HepG2 (cell line): ENCODE data around the gene SLC35F3. TPM values are rescaled to one million over a fixed set of nuclear protein-coding genes. Genes with fewer than 3 reads are reported as not detected.

Source experiments
- ATAC-seq: fragments of 200-7000 bp; cut with Tn5 transposase; 3 replicates; pipeline ENCODE4 v1.9.1; 2020; ENCODE audit warnings: mild to moderate bottlenecking, moderate library complexity
- BruUV-seq: library from RNA; stranded (reverse); fragments of 400-500 nt; replicated peaks from 2 replicates; lab custom pipeline; 2021; lab: Mats Ljungman, UMichigan
- CTCF ChIA-PET: fragments of 300-600 bp; formaldehyde crosslinking; extraction: SDS; loops from one replicate; lab custom pipeline; 2021; ENCODE audit warnings: low total read pairs, inconsistent platforms, low intra/inter-chr PET ratio; lab: Yijun Ruan, JAX
- POLR2A ChIA-PET: fragments of 350-600 bp; sonication (Branson Sonifier 250); formaldehyde crosslinking; loops from one replicate; lab custom pipeline; 2020; ENCODE audit warnings: antibody characterized with exemption, inconsistent platforms; lab: Yijun Ruan, JAX
- DNase-seq: peaks from one replicate; pipeline ENCODE4 v3.0.0-alpha.2; 2015; ENCODE audit warnings: low spot score
- FAIRE-seq: peaks from 3 replicates; lab custom pipeline; 2011; peaks lifted over from hg19 to GRCh38; lab: Jason Lieb, UNC
- H2AFZ ChIP-seq: one replicate; pipeline ENCODE4 v1.6.1; 2011; ENCODE audit warnings: low read length, inconsistent platforms
- H3K27ac ChIP-seq: fragments of 300-600 bp; 3 replicates; pipeline ENCODE4 v1.8.0; 2011; ENCODE audit warnings: mixed run types, mild to moderate bottlenecking, mixed read lengths, low read length, inconsistent platforms; ENCODE audit not compliant: insufficient read depth; ENCODE audit errors: extremely low read length
- H3K27me3 ChIP-seq, 2 experiments: fragments of 200-600 bp in 1 of 2; 2 replicates in 1 of 2; 3 replicates in 1 of 2; pipeline versions ENCODE4 v1.6.0 to v1.8.0; 2011; ENCODE audit warnings: low read length in 2 of 2, mild to moderate bottlenecking in 2 of 2, moderate library complexity in 2 of 2, inconsistent platforms in 1 of 2; ENCODE audit not compliant: insufficient read depth in 2 of 2, control insufficient read depth in 1 of 2
- H3K36me3 ChIP-seq, 2 experiments: fragments of 200-600 bp in 1 of 2; replicated peaks in 1 of 2; 2 replicates in 1 of 2; 3 replicates in 1 of 2; pipeline versions ENCODE4 v1.5.1 to v1.8.0; 2011; ENCODE audit warnings: low read length in 2 of 2, inconsistent platforms in 1 of 2; ENCODE audit not compliant: insufficient read depth in 2 of 2, control insufficient read depth in 1 of 2
- H3K4me1 ChIP-seq: 2 replicates; pipeline ENCODE4 v1.5.1; 2012; ENCODE audit warnings: low read length, inconsistent platforms; ENCODE audit not compliant: insufficient read depth
- H3K4me2 ChIP-seq: 2 replicates; pipeline ENCODE4 v1.6.0; 2011; ENCODE audit warnings: low read depth, low read length, inconsistent platforms
- H3K4me3 ChIP-seq, 3 experiments: fragments of 200-600 bp in 1 of 3; sonication (generic), shearing (Covaris generic) in 1 of 3; replicated peaks in 1 of 3; 2 replicates each; pipeline ENCODE4 v1.5.1; 2011 to 2016; ENCODE audit warnings: low read length in 3 of 3, inconsistent platforms in 2 of 3, low read depth in 2 of 3, mild to moderate bottlenecking in 2 of 3, control low read depth in 1 of 3, mixed read lengths in 1 of 3; ENCODE audit not compliant: insufficient read depth in 1 of 3
- H3K79me2 ChIP-seq: one replicate; pipeline ENCODE4 v1.6.1; 2011; ENCODE audit warnings: low read length, inconsistent platforms; ENCODE audit not compliant: insufficient read depth
- H3K9ac ChIP-seq: 2 replicates; pipeline ENCODE4 v1.6.0; 2011; ENCODE audit warnings: mild to moderate bottlenecking, low read depth, low read length, inconsistent platforms; ENCODE audit not compliant: insufficient read depth
- H3K9me3 ChIP-seq: 2 replicates; pipeline ENCODE4 v1.5.1; 2012; ENCODE audit warnings: mild to moderate bottlenecking, low read length
- H4K20me1 ChIP-seq: 2 replicates; pipeline ENCODE4 v1.6.0; 2011; ENCODE audit warnings: inconsistent platforms, mild to moderate bottlenecking, low read length, moderate library complexity; ENCODE audit not compliant: insufficient read depth
- BHLHE40 ChIP-seq: IDR thresholded peaks from 2 replicates; pipeline ENCODE4 v1.6.1; 2011; ENCODE audit warnings: low read length, improper control_type of control experiment
- HNRNPLL ChIP-seq: fragments of 200-400 bp; formaldehyde crosslinking; IDR thresholded peaks from 2 replicates; pipeline ENCODE4 v1.6.1; 2017; ENCODE audit warnings: mild to moderate bottlenecking, low read depth, low read length; ENCODE audit not compliant: poor library complexity, severe bottlenecking
- MBD4 ChIP-seq: IDR thresholded peaks from 2 replicates; pipeline ENCODE4 v1.6.1; 2012; ENCODE audit warnings: low read length, inconsistent platforms, borderline replicate concordance
- POGZ ChIP-seq: sonication (generic); formaldehyde crosslinking; IDR thresholded peaks from 2 replicates; pipeline ENCODE4 v1.4.0; 2020; ENCODE audit warnings: mild to moderate bottlenecking, missing genetic modification reagents
- ZNF251 ChIP-seq: sonication (generic); formaldehyde crosslinking; IDR thresholded peaks from 2 replicates; pipeline ENCODE4 v1.9.0; 2021; ENCODE audit warnings: mild to moderate bottlenecking, missing genetic modification reagents
- ZNF746 ChIP-seq: sonication (generic); formaldehyde crosslinking; IDR thresholded peaks from 2 replicates; pipeline ENCODE4 v1.8.0; 2022; ENCODE audit warnings: mild to moderate bottlenecking, missing genetic modification reagents
- WGBS: methylation state at CpG from one replicate; pipeline ENCODE4 v1.1.6; 2017; ENCODE audit warnings: low lambda C conversion rate; 5-methylcytosine and 5-hydroxymethylcytosine counted together
- in situ Hi-C: cut with HindIII; loops from 2 replicates; pipeline ENCODE4 v1.10.0; 2017; ENCODE audit warnings: low pct_unique_long_range_greater_than_20kb; ENCODE audit not compliant: extremely low pct_ligation_motif_present
- intact Hi-C: fragments of 100-400 bp; cut with micrococcal nuclease; formaldehyde crosslinking; loops from one replicate; pipeline ENCODE4 v1.10.0; 2022; ENCODE audit not compliant: unreplicated experiment
- polyA plus RNA-seq, 8 experiments: library from polyadenylated mRNA; depleted of rRNA in 3 of 8; stranded (reverse) in 7 of 8; unstranded in 1 of 8; fragments of >200 nt; fragmentation: Illumina TruSeq in 4 of 8; extraction: Trizol in 4 of 8; gene quantifications; 2 replicates each; pipeline versions ENCODE4 v1.2.1 to v1.2.3, GENCODE V29; 2011 to 2016; ENCODE audit warnings: low read depth in 4 of 8, missing spikeins in 1 of 8, mixed read lengths in 1 of 8; ENCODE audit not compliant: insufficient read depth in 1 of 8
- total RNA-seq, 5 experiments: library from RNA; depleted of rRNA; stranded (reverse); fragments of >200 nt; fragmentation: Illumina TruSeq; extraction: Trizol; gene quantifications; 2 replicates each; pipeline ENCODE4 v1.2.3, GENCODE V29; 2016; ENCODE audit warnings: low read depth in 1 of 5
- TF ChIP-seq, protein P1 (sequence below): sonication (generic); formaldehyde crosslinking; IDR thresholded peaks from 2 replicates; pipeline ENCODE4 v1.4.0; 2020; ENCODE audit warnings: missing genetic modification reagents
- TF ChIP-seq, protein P2 (sequence below): sonication (generic); formaldehyde crosslinking; IDR thresholded peaks from 2 replicates; pipeline ENCODE4 v1.4.0; 2020; ENCODE audit warnings: low read depth, mild to moderate bottlenecking, missing genetic modification reagents

Gene SLC35F3
- total and polyA plus RNA-seq, 2 of the 13 experiments (the other 11 are each of a cell fraction or from before 2014, with no cell fraction given), result not detected

DNA sequence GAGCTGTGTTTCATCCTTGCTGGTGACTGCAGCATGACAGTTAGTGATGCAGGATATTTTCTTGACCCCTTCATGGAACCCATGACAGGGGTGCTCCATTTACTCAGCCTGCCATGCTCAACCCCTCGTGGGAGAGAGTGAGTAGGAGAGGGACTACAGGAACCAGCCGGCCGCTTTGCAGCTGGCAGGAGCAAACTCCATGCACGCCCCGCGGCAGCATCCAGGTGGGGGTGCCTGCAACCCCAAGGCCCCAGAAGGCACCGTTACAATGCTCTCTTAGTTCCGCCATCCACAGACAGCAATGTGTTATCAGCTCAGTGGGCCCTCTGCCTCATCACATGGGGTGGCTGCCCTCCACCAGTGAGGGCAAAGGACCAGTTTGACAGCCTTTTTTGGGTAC lies 135.1 kb downstream of the SLC35F3 start:
- Histone ChIP-seq H3K9ac (no peak overlapping the region), H3K36me3 (no peaks in the 10 kb centered on the region), H4K20me1 (no peaks in the 10 kb centered on the region), H3K27me3 (no peaks in the 10 kb centered on the region), H3K4me3 (no peak overlapping the region), H3K4me1 (no peaks in the 10 kb centered on the region), H3K79me2 (no peaks in the 10 kb centered on the region), H2AFZ (no peak overlapping the region), H3K27ac (no peak overlapping the region), H3K9me3 (no peaks in the 10 kb centered on the region), H3K4me2 (no peak overlapping the region)
- DNase-seq, result no peak
- ChIA-PET CTCF (no interaction called here), POLR2A (no interaction called here)
- intact Hi-C loops, result no loop called here
- in situ Hi-C loops, result no loop called here
- FAIRE-seq, result no peak
- ATAC-seq, result no peak
- BruUV-seq, result no TSS peak
- 46% methylated on average over 6 of the region's 8 CpGs for WGBS
- TF ChIP-seq ZNF746 (CRISPR knock-in tag) (no peak), POGZ (CRISPR knock-in tag) (no peak), HNRNPLL (no peak), BHLHE40 (no peak), ZNF251 (CRISPR knock-in tag) (no peak), MBD4 (no peak)
- TF ChIP-seq, protein P1, sequence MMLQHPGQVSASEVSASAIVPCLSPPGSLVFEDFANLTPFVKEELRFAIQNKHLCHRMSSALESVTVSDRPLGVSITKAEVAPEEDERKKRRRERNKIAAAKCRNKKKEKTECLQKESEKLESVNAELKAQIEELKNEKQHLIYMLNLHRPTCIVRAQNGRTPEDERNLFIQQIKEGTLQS (CRISPR knock-in tag), result no peak
- TF ChIP-seq, protein P2, sequence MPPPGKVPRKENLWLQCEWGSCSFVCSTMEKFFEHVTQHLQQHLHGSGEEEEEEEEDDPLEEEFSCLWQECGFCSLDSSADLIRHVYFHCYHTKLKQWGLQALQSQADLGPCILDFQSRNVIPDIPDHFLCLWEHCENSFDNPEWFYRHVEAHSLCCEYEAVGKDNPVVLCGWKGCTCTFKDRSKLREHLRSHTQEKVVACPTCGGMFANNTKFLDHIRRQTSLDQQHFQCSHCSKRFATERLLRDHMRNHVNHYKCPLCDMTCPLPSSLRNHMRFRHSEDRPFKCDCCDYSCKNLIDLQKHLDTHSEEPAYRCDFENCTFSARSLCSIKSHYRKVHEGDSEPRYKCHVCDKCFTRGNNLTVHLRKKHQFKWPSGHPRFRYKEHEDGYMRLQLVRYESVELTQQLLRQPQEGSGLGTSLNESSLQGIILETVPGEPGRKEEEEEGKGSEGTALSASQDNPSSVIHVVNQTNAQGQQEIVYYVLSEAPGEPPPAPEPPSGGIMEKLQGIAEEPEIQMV (CRISPR knock-in tag), result no peak
